HL-60 (cell line): ENCODE results near the gene VAV2.

Experiments used
- DNase-seq, 2 experiments: peaks; one replicate each; pipeline ENCODE4 v3.0.0-alpha.2; 2010 to 2020; ENCODE audit warnings: low read depth in 1 of 2, low spot score in 1 of 2
- H3K27ac ChIP-seq: fragments of 250-450 bp; sonication (Bioruptor Pico); replicated peaks from 2 replicates; pipeline ENCODE4 v1.5.1; 2020; ENCODE audit warnings: mild to moderate bottlenecking, moderate library complexity
- H3K27me3 ChIP-seq: fragments of 250-450 bp; sonication (Bioruptor Pico); 2 replicates; pipeline ENCODE4 v1.5.1; 2021; ENCODE audit warnings: mild to moderate bottlenecking, moderate library complexity; ENCODE audit not compliant: insufficient read depth, poor library complexity, severe bottlenecking
- H3K4me3 ChIP-seq: replicated peaks from 2 replicates; pipeline ENCODE4 v1.5.1; 2011; ENCODE audit warnings: mild to moderate bottlenecking, control low read depth, low read length; ENCODE audit not compliant: insufficient read depth
- CTCF ChIP-seq: IDR thresholded peaks from one replicate; pipeline ENCODE4 v1.5.1; 2011; ENCODE audit warnings: low read length, control low read depth, inconsistent platforms; ENCODE audit not compliant: insufficient read depth
- GABPA ChIP-seq: IDR thresholded peaks from 2 replicates; pipeline ENCODE4 v1.6.1; 2012; ENCODE audit warnings: low read depth
- POLR2AphosphoS5 ChIP-seq: IDR thresholded peaks from 2 replicates; pipeline ENCODE4 v1.6.1; 2012; ENCODE audit warnings: low read depth
- REST ChIP-seq: IDR thresholded peaks from 2 replicates; pipeline ENCODE4 v1.6.1; 2012; ENCODE audit warnings: low read depth; ENCODE audit not compliant: insufficient replicate concordance
- SPI1 ChIP-seq: IDR thresholded peaks from 2 replicates; pipeline ENCODE4 v1.6.1; 2012; ENCODE audit warnings: low read depth, mild to moderate bottlenecking, borderline replicate concordance

VAV2 gene

GRCh38 chr9:133855371-133855770 lies 136.8 kb downstream of the VAV2 start:
- H3K27ac ChIP-seq: peak overlapping the region; percentile 60

GRCh38 chr9:133854765-133855164 lies 137.4 kb downstream of the VAV2 start:
- H3K27ac ChIP-seq: no peak overlapping the region
- no peak overlapping the region for H3K4me3 ChIP-seq
- TF ChIP-seq REST (no peak), POLR2AphosphoS5 (no peak), SPI1 (no peak), GABPA (no peak), CTCF (no peak)
- DNase-seq: no peak
- H3K27me3 ChIP-seq: no peaks in the 10 kb centered on the region

More at GRCh38 chr9:133855371-133855770, 136.8 kb downstream of the VAV2 start:
- TF ChIP-seq POLR2AphosphoS5: no peak
- no peak for TF ChIP-seq CTCF
- no peak for TF ChIP-seq GABPA
- TF ChIP-seq SPI1: no peak
- TF ChIP-seq REST: no peak
- H3K27me3 ChIP-seq: no peaks in the 10 kb centered on the region
- no peak for DNase-seq
- H3K4me3 ChIP-seq: no peak overlapping the region

GRCh38 chr9:133854048-133854447 lies 138.1 kb downstream of the VAV2 start:
- no peak overlapping the region for H3K4me3 ChIP-seq
- no peak for DNase-seq
- H3K27me3 ChIP-seq: no peaks in the 10 kb centered on the region
- no peak overlapping the region for H3K27ac ChIP-seq
- TF ChIP-seq SPI1 (no peak), CTCF (no peak)

GRCh38 chr9:133853331-133853730 lies 138.8 kb downstream of the VAV2 start:
- H3K27ac ChIP-seq: no peak overlapping the region
- no peak for DNase-seq
- no peak for TF ChIP-seq POLR2AphosphoS5
- no peak for TF ChIP-seq SPI1
- TF ChIP-seq CTCF: no peak
- no peak for TF ChIP-seq GABPA
- TF ChIP-seq REST: no peak
- no peak overlapping the region for H3K4me3 ChIP-seq
- no peaks in the 10 kb centered on the region for H3K27me3 ChIP-seq
